OCI-LY3 (cell line): Measurements from ENCODE around the gene HOXB1.

ENCODE experiments used
- H2AFZ ChIP-seq: fragments of 200-600, 300-600 bp; shearing (Covaris generic); 2 replicates; pipeline ENCODE4 v1.6.0; 2014; ENCODE audit warnings: antibody characterized with exemption, low read depth, low read length
- H3K27ac ChIP-seq: fragments of 200-600, 300-600 bp; sonication (generic); 2 replicates; pipeline ENCODE4 v1.5.1; 2014; ENCODE audit warnings: mild to moderate bottlenecking, low read length, moderate library complexity, mixed read lengths
- H3K27me3 ChIP-seq: fragments of 200-600, 300-600 bp; sonication (generic); 2 replicates; pipeline ENCODE4 v1.6.1; 2014; ENCODE audit warnings: low read depth, low read length, mixed read lengths
- H3K36me3 ChIP-seq: fragments of 200-600, 300-600 bp; sonication (generic); replicated peaks from 2 replicates; pipeline ENCODE3; 2014; ENCODE audit warnings: low read depth, low read length, mixed read lengths
- H3K4me1 ChIP-seq: fragments of 300-600, 200-600 bp; sonication (generic); 2 replicates; pipeline ENCODE4 v1.6.1; 2014; ENCODE audit warnings: low read length, mixed read lengths
- H3K4me2 ChIP-seq: fragments of 200-600, 300-600 bp; sonication (generic); 2 replicates; pipeline ENCODE4 v1.6.1; 2014; ENCODE audit warnings: low read length, mixed read lengths
- H3K4me3 ChIP-seq: fragments of 300-600, 200-600 bp; sonication (generic); 2 replicates; pipeline ENCODE4 v1.5.1; 2014; ENCODE audit warnings: antibody characterized with exemption, mild to moderate bottlenecking, low read length, moderate library complexity
- H3K79me2 ChIP-seq: fragments of 300-600, 200-600 bp; shearing (Covaris generic); 2 replicates; pipeline ENCODE4 v1.6.1; 2014; ENCODE audit warnings: mild to moderate bottlenecking, low read length, mixed read lengths
- H3K9ac ChIP-seq: fragments of 300-600, 200-600 bp; shearing (Covaris generic); 2 replicates; pipeline ENCODE4 v1.6.0; 2014; ENCODE audit warnings: mild to moderate bottlenecking, low read length, moderate library complexity
- H3K9me3 ChIP-seq: fragments of 200-600, 300-600 bp; shearing (Covaris generic); 2 replicates; pipeline ENCODE4 v1.6.1; 2014; ENCODE audit warnings: low read length, mixed read lengths; ENCODE audit not compliant: insufficient read depth
- H4K20me1 ChIP-seq: fragments of 200-600, 300-600 bp; sonication (generic); 2 replicates; pipeline ENCODE4 v1.6.1; 2016; ENCODE audit warnings: low read length, mixed read lengths; ENCODE audit not compliant: insufficient read depth
- EZH2phosphoT487 ChIP-seq: fragments of 200-600 bp; shearing (Covaris generic); IDR thresholded peaks from 2 replicates; pipeline ENCODE4 v1.6.1; 2018; ENCODE audit warnings: antibody characterized with exemption, mixed run types, low read depth
- TF ChIP-seq, protein P1 (sequence below): fragments of 200-600, 300-600 bp; sonication (generic); IDR thresholded peaks from 2 replicates; pipeline ENCODE4 v1.5.1; 2014; ENCODE audit warnings: antibody characterized with exemption, low read length, low read depth

The HOXB1 gene

DNA sequence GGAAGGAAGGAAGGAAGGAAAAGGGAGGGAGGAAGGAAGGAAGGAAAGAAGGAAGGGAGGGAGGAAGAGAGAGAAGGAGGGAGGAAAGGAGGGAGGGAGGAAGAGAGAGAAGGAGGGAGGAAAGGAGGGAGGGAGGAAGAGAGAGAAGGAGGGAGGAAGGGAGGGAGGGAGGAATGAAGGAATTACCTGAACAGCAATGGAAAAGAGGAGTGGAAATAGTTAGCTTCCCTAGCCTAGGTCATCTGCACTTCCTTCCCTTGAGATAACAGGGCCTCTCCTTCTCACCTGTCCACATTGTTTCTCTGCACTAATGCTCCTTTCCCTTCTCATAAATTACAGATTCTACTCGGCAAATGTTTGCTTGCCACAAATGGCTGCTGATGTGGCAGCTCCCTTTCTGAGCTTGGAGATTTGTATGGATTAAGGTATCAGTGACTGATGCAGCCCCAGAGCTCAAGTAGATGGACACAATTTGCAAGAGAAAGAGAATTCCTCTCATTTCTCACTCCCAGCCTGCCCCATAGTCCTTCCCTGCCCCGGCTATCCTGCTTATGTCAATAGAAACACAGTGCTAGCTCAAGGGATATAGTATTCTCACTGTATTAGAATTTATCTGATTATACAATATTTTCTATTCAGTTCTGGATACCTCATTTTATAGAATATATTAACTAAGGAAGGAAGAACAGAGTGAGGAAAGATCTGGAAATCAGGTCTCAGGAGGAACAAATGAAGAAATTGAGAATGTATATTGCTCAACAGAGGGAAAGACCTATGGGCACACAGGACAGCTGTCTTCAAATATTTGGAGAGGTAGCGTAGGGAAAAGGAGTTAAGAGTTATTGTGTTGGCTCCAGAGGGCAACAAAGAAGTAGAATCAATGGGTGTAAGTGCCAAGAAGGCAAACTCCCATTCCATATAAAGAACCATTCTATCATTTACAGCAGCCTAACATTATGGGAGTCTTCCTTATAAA, 14.6 kb downstream of the HOXB1 start:
- no peaks in the 10 kb centered on the region for H3K36me3 ChIP-seq
- peak overlapping the region; percentile 68; the same call in 1 of the 2 replicates for H3K9ac ChIP-seq
- no peaks in the 10 kb centered on the region for H3K27me3 ChIP-seq
- H3K4me1 ChIP-seq = peaks cover 73% of the 10 kb centered on the region
- H2AFZ ChIP-seq = no peak overlapping the region
- TF ChIP-seq, protein P1, sequence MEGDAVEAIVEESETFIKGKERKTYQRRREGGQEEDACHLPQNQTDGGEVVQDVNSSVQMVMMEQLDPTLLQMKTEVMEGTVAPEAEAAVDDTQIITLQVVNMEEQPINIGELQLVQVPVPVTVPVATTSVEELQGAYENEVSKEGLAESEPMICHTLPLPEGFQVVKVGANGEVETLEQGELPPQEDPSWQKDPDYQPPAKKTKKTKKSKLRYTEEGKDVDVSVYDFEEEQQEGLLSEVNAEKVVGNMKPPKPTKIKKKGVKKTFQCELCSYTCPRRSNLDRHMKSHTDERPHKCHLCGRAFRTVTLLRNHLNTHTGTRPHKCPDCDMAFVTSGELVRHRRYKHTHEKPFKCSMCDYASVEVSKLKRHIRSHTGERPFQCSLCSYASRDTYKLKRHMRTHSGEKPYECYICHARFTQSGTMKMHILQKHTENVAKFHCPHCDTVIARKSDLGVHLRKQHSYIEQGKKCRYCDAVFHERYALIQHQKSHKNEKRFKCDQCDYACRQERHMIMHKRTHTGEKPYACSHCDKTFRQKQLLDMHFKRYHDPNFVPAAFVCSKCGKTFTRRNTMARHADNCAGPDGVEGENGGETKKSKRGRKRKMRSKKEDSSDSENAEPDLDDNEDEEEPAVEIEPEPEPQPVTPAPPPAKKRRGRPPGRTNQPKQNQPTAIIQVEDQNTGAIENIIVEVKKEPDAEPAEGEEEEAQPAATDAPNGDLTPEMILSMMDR = no peak
- TF ChIP-seq EZH2phosphoT487 = no peak
- H3K4me3 ChIP-seq = no peak overlapping the region
- H3K79me2 ChIP-seq = no peaks in the 10 kb centered on the region
- H3K9me3 ChIP-seq = no peaks in the 10 kb centered on the region
- peak overlapping the region; percentile 95 for H3K27ac ChIP-seq
- peak overlapping the region; percentile 7; the same call in 1 of the 2 replicates for H3K4me2 ChIP-seq
- no peaks in the 10 kb centered on the region for H4K20me1 ChIP-seq

DNA sequence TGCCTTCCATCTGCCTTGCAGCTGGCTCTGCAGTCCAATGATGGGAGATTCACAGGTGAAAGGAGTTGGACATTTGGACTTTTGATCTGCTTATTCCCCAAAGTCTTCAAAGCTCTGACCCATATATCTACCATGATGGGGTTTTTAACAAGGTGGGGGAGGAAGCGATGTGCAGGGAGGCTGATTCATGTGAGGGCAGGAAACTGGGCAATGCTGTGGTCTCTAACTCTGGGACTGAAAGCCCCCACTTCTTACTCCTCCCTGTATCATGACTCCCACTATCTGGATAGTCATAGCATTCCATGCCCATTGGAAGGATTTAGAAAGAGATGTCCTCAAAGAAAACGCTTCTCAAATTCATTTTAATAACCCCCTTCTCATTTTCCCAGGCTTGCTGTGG, 16.3 kb downstream of the HOXB1 start:
- H3K9ac ChIP-seq = peak overlapping the region; percentile 95
- H3K79me2 ChIP-seq = no peaks in the 10 kb centered on the region
- no peaks in the 10 kb centered on the region for H3K36me3 ChIP-seq
- peak overlapping the region; percentile 85 for H3K4me2 ChIP-seq
- H3K4me1 ChIP-seq = peaks cover 82% of the 10 kb centered on the region
- peak overlapping the region; percentile 95 for H3K27ac ChIP-seq
- H3K9me3 ChIP-seq = no peaks in the 10 kb centered on the region
- peak overlapping the region; percentile 57 for H3K4me3 ChIP-seq
- H4K20me1 ChIP-seq = no peaks in the 10 kb centered on the region
- no peak for TF ChIP-seq EZH2phosphoT487
- TF ChIP-seq, protein P1 = no peak
- no peaks in the 10 kb centered on the region for H3K27me3 ChIP-seq
- no peak overlapping the region for H2AFZ ChIP-seq

DNA sequence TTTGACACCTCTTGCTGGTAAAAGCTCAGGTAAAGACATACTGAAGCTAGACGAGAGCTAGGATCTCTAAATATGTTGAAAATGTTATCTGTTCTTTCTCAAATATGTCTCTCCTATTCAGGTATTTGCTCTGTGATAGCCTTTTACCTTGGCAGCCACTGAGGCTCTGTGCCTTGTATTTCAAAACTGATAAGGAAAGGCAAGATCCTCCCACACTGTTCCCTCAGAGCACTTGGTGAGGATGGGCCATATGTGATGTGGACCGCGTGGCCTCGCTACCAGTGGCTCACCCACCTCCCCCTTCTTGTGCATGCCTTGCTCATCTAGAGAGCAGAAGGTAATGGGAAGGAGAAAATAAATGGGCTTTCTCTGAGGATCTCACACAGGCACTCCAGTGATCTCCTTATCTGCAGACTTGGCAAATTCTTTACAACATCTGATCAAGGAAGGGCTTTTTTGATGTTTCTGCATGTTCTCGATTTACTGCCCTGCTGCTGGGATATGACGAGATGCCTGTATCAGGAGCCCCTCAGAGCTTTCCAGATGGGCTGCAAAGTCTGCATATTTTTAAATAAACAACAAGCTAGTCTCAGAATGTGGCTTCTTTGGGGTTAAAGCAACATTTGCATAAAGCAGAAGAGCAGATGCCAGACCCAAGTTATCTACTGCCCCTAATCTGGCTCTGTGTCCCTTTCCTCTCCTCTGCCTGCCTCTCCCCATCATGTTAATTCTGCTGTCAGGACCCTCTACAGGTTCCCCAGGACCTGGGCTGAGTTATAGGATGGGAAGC, 16.9 kb downstream of the HOXB1 start:
- Histone ChIP-seq H3K4me2 (peak overlapping the region; percentile 85), H4K20me1 (no peaks in the 10 kb centered on the region), H3K4me1 (peaks cover 82% of the 10 kb centered on the region), H3K79me2 (no peaks in the 10 kb centered on the region), H3K27me3 (no peaks in the 10 kb centered on the region), H3K9ac (peak overlapping the region; percentile 95), H3K36me3 (no peaks in the 10 kb centered on the region), H2AFZ (no peak overlapping the region; the same call in 1 of the 2 replicates), H3K4me3 (peak overlapping the region; percentile 57), H3K27ac (peak overlapping the region; percentile 95), H3K9me3 (no peaks in the 10 kb centered on the region)
- TF ChIP-seq, protein P1 = no peak
- no peak for TF ChIP-seq EZH2phosphoT487

DNA sequence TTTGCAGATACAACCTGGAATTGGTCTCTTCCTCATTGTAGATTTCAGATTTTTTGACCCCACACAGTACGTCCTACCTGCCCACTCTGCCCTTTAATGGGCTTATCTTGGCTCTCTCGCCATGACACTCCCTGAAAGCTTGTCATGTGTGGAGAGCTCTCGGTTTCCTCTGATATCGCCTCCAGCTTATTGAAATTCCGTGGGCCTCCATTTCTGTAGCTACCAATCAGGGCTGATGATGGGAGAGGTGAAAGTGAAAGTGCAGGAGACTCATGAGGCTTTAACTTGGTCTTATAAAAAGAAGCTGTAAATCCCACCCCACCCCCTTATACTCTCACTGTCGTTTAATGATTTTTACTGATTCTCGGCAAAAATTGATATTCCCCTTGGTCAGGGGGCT, 17.7 kb downstream of the HOXB1 start:
- Histone ChIP-seq H3K4me3 (peak overlapping the region; percentile 57), H3K4me2 (peak overlapping the region; percentile 85), H4K20me1 (no peaks in the 10 kb centered on the region), H2AFZ (peak overlapping the region; percentile 64; the same call in 1 of the 2 replicates), H3K79me2 (no peaks in the 10 kb centered on the region), H3K27ac (peak overlapping the region; percentile 95), H3K27me3 (no peaks in the 10 kb centered on the region), H3K9ac (peak overlapping the region; percentile 95), H3K36me3 (no peaks in the 10 kb centered on the region), H3K4me1 (peaks cover 77% of the 10 kb centered on the region), H3K9me3 (no peaks in the 10 kb centered on the region)
- TF ChIP-seq EZH2phosphoT487 = no peak
- TF ChIP-seq, protein P1 = no peak
